ENCODE measurements around the gene MTFR1L.

The MTFR1L gene

DNA sequence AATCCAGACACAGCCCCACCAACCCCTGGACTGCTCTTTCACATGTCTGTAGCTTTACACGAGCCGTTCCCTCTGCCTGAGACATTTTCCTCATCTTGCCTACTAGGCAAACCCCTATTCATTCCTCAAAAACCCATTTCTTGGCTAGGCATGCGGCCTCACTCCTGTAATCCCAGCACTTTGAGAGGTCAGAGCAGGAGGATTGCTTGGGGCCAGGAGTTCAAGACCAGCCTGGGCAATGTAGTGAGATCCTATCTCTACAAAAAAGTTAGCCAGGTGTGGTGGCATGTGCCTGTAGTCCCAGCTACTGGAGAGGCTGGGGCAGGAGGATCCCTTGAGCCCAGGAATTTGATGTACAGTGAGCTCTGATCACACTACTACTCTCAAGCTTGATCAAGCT, 44.7 kb downstream of the MTFR1L start:
- no peak for DNase-seq

DNA sequence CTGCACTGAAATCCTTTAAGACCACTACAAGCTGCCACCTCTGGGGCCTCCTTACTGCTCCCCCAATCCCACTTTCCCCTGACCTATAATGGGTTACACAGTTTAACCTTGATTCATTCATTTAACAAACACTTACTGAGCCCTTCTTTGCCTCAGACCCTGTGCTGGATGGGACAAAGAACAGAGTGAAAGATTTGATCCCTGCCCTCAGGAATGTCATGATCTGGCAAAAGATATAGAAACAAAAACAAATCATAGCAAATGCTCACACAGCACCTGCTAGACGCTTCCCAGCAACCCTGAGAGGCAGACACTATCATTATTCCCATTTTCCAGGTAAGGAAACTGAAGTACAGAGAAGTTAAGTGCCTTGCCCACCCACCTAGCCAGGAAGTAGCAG, 46.5 kb downstream of the MTFR1L start:
- no peak for DNase-seq

DNA sequence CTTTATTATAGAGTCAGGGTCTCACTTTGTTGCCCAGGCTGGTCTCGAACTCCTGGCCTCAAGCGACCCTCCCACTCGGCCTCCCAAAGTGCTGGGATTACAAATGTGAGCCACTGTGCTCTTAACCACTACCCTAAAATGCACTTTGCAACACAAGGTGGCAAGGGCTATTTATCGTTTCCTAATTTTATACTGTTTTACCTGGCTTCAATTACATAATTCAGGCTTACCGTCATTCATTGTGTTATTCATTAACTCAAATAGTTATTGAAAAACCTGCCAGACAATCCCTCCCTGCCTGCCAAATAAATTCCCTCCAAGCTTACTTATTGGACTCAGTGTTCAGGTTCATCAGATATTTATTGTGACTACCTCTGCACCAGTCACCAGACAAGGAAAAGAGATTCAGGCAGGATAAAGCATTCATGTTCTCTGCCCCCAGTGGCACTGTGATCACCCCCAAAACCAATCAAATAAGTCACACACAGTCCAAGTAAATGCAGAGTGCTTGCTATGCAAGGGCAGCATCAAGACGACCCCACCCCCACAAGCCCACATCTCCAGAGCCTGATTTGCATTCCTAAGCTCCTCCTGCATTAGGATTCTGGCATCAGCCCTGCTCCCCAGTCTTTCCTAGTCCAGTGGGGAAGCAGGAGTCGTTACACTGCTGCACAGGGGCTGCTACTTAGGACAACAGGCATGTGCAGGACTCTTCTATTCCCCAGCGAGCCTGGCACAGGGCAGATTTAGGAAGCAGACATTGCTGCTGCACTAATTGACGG, 47.6 kb downstream of the MTFR1L start:
- DNase-seq = no peak

DNA sequence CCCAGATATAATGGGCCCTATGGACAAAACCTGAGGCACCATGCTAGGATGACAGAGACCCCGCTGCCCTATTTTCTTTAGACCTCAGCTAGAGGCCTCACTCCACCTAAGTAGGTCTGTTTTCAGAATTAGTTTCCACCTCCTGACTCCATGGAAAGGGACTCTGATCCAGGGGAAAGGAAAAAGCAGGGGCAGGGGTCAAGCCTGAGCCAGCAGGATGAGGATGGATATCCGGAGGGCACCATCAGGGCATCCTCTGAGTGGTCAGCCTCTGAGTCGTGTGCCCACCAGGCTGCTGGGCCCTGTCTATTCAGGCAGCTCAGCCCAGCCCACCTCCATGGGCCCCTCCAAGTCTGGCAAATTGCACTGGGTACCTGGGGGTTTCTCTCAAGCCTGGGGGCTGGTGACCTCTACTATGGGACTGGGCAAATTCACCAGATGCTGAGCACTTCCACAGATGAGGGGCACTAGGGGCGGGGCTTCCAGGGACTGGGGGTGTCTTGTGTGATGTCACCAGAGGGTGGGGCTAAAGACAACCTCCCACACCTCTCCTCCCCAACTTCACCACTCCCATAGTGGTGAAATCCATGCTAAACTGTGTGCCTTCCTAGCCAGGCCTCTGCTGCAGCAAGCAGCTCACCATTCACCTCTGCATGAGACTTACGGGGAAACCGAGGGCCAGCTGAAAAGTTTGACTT, 50.3 kb downstream of the MTFR1L start:
- no peak for DNase-seq

DNA sequence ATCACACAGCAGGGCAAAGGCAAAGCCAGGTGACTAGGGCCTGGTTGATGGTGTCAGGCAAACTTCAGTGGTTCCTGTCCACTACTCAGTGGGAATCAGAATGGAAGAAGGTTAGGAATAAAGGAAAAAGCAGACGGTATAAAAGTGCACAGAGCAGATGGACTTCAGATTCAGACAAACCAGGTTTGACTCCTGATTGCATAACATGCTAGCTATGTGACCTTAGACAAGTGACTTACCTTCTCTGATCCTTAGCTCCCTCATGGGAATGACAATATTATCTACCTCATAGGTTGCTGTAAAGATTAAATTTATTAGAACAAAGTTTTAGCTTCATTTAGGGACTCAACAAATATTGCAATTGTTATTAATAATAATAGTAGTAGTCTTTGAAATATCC, 50.9 kb downstream of the MTFR1L start:
- no peak for DNase-seq

DNA sequence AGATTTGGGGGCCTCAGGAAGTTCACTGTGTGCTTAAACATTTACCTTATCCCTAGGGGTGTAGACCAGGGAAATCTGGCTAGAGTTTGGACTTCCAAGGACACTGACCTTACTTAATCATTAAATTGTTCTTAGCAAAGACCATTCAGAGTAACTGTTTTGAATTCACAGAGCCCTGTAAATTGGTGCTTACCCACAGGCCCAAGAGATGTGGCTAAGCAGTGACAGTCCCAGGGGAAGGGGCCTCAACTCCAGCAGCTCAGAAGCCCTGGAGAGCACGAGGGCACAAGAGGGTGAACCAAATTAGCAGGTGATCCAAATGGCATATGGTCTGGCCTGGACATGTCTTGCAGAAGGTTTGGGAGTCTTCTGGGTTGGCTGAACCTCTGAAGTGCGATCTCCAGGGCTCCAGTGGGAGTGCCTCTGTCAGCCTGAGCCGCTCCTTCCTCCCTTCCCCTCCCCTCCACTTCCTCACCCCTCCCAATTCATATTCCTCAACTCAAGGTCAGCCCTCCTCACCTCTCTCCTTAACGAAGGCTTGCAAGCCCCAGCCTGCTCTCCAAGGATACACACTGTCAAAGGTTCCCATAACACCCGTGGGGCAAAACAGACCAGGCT, 51.4 kb downstream of the MTFR1L start:
- DNase-seq = no peak

DNA sequence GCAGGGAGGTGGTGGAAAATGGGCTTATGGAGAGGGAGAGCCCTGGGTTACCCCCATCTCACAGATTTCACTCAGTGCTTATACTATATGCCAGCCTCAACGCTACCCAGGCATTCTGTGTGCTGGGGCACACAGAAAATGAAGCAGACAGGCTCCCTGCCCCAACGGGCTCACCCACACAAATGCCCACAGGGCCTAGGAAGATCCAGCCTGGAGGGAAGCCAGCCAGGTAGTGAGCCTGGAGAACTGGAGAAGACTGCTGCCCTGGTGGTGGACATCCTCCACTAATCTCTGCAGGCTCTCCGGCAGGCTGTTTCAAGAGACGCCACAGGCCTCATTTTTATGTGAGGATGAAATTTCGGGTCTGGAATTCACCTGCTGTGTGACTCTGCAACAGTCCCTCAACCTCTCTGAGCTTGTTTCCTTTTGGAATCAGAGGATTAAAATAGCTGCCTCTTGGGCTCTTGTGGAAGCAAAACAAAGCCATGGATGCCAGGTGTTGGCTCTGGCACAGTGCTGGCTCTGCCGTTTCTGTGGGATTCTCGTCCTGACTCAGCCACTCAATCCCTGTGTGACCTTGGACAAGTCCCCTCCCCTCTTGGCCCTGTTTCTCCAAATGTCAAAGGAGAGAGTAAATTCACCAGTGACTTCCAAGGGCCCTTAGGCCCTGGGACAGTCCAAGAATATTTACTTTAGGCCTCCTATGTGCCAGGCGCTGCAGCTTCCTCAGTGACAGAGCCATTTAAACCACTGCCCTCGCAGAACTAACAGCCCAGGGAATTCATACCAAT, 52.1 kb downstream of the MTFR1L start:
- no peak for DNase-seq

DNA sequence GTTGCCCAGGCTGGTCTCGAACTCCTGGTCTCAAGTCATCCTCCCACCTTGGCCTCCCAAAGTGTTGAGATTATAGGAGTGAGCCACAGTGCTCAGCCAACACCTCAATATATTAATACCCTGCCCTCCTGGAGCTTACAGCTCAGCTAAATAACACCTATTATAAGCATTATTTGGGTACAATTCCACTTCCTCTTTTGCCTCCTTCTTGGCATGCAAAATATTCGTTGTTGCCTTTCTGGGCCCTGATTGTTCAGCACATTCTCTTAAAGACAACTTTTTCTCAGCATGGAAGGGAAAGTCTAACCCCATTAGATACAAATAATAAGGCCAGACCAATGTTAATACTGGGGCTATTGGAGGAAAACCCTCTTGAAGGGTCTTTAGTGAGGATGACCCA, 53.0 kb downstream of the MTFR1L start:
- no peak for DNase-seq

DNA sequence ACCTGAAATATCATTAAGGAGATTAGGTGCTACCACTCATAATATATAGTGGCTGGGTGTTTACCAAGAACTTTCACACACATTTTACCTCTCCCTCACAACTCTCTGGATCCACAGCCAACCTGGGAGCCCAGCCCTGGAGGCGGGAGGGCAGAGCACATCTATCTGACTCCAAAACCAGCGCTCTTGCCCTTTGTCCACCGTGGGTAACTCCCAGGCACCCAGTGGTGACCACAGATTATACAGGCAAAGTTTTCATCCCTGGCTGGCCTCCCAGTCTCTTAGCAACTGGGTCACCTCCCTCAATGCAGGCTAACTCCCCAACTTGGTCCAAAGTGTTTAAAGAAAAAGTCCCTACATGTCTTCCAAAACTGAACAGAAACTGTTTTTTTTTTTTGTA, 53.4 kb downstream of the MTFR1L start:
- no peak for DNase-seq

DNA sequence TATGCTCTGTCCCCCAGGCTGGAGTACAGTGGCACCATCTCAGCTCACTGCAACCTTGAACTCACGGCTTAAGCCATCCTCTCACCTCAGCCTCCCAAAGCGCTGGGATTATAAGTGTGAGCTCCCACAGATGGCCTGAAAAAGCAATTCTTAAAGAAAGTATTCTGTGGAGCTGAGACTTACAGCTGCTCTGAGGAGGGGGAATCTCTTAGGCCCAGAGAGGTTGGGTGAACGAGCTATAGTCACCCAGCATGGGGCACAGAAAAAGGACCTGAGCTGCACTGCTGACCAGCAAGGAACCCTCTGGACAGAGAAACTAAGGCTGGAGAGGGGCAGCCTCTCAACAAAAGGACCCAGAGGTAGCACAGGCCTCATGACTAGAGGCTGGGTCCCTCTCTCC, 54.5 kb downstream of the MTFR1L start:
- no peak for DNase-seq

DNA sequence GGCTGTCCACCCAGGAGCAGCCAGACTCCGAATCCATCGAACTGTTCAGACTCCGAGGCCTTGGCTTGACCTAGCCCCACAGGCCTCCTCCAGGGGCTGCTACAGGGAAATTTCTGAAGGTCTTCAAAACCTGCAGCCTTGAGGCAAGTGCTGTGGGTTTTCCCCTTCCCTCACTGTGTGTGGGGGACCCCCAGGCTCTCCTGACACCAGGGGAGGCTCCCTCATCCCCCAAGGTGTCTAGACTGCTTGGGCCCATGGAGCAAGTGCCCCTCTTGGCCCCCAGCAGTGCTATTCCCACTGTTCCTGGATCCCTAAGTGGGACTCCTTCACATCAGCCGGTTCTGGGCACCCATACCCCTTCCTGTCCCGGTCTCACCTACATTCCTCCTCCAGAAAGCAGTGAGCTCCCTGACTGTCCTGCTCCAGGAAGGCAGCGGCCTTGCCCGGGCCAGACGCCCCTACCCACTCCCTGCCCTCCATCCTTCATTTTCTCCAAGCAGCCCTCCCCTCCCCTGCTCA, 54.9 kb downstream of the MTFR1L start:
- no peak for DNase-seq

DNA sequence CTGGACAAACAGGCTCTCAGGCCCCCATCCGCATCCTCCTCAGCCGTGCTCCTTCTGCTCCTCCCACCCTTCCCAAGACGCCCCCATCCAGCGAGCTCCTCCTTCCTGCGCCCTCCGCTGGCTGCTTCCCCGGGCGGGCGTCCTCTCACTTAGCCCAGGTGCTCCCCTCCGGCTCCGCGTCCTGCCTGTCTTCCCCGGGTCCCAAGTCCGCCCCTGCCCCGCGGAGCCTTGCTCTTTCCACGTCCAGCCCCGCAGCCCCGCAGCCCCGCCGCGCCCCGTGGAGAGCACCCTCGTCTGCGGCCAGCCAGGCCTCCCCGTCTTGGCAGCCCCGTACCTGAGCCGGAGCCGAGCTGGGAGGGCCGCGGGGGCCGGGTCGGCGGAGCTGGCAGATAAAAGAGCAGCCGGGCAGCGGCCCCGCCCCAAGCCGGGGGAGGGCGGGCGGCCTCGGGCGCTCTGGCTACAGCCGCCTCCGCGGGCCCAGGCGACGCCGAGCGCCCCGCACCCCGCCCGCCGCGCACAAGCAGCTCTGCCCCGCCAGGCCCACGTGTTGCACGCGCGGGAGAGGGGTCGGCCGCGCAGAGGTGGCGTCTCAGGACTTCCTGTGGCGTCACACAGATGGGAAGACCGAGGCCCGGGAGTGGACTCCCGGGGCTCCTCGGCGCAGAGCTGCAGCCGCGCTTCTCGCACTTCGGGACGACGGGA, 55.6 kb downstream of the MTFR1L start, which contains the start of gene PAQR7:
Gene PAQR7 (minus strand): TSS at position 555 of the 702 bp plus-strand sequence. CDS start 11,869 bp downstream, outside the sequence.
- DNase-seq = no peak

DNA sequence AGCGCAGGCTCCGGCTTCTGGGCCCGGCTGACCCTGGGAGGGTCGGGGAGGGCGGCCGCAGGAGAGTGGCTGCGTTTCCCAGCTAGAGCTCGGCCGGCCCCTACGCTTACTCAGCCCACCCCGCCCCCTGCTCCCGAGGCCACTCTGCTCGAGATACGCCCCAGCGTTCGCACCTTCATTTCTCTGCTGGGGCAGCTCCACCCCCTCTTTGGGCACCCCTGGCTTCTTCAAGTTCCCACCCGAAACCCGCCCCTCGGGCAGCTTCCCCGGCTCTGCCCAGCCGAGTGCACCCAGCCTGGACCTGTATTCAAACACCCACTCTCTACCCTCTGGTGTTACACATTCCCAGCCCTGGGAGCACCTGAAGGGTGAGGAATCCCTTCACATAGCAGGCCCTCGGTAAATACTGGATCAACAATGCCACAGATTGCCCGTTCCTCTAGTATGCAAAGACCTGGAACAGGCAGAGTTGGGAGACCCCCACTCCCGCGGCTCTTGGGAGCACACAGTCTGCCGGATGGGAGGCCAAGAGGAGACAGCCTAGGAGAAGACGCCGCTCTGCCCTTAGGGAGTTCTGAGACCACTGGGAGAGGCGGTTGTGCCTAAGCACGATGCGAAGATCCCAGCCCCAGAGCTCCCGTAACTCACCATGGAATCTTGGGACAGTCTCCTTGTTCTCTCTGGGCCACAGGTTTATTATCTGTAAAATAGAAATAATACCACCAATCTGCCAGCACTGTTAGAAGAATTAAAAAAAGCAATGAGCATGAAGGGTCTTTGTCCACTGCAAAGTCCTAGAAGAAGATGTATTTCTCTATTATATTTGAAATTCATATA, 56.3 kb downstream of the MTFR1L start:
- DNase-seq = no peak

DNA sequence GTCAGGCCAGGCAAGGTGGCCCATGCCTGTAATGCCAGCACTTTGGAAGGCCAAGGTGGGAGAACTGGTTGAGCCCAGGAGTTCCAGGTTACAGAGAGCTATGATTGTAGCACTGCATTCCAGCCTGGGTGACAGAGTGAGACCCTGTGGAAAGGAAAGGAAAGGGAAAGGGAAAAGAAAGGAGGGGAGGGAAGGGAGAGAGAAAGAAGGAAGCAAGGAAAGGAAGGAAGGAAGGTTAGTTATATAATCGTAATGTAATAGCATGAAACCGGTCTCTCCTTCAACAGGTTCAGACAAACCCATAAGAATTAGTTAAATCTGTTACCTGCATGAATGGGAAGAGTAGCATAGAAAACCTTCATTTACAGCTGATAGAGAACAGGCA, 56.9 kb downstream of the MTFR1L start:
- DNase-seq = no peak

DNA sequence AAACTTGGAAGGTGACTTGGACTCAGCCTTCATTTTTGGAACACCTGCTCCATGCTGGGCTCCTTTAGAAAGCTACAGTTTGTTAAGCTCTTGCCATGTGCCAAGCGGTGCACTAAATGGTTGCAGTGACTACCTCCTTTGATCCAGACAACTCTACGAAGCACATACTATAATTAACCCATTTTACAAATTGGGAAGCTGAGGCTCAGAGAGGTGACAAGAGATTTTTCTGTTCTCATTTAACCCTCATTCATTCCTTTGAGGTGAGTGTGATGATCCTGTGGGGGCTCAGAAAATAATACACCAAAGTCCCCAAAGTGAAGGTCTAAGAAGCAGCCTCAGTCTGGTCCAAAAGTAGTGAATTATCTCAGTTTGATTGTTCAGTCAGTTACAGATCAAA, 57.4 kb downstream of the MTFR1L start:
- DNase-seq = no peak

DNA sequence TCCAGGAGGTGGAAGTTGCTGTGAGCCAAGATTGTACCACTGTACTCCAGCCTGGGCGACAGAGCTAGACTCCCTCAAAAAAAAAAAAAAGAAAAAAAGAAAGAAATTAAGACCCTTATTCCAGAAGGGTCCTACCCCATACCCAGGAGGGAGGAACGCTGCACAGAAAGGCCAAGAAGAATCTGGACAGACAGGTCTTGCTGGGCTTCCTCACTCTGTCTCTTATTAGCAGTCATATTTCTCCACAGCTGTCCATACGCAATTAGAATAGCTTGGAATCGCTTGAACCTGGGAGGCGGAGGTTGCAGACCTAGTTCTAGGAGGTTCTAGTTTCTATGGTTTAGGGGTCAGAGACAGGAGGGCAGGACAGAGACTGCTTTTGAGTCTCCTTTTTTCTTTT, 58.9 kb downstream of the MTFR1L start:
- no peak for DNase-seq

DNA sequence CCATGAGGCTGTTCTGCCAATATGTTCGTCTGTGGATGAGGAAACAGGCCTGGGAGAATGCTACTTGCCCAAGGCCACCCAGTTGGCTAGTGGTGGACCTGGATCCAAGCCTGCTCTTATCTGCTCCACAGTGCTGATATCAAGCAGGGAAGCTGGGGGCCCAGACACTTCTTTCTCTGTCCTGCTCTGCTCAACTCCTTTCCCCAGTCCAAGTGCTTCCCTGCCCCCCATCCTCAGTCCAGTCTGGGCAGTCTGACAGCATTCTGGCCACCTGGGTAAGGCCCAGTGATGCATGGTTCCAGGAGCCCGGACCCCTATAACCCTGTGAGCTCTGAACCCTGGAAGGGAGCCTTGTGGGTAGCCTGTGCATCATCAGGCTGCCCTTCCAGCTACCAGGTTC, 59.9 kb downstream of the MTFR1L start:
- DNase-seq = no peak

DNA sequence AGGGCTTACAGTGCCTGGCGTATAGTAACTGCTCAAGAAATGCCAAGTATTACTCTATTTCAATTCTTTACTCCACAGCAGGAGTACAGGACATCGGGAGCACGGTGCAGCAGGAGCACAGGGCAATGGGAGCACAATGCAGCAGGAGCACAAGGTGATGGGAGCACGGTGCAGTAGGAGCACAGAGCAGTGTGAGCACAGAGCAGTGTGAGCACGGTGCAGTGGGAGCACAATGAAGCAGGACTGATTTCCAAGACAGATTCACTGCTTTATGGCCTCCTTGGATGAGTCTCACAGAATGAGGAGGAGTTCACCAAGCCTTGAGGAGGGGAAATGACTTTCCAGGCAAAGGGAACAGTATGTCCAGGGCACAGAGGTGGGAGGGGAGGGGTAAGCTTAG, 60.8 kb downstream of the MTFR1L start:
- no peak for DNase-seq

DNA sequence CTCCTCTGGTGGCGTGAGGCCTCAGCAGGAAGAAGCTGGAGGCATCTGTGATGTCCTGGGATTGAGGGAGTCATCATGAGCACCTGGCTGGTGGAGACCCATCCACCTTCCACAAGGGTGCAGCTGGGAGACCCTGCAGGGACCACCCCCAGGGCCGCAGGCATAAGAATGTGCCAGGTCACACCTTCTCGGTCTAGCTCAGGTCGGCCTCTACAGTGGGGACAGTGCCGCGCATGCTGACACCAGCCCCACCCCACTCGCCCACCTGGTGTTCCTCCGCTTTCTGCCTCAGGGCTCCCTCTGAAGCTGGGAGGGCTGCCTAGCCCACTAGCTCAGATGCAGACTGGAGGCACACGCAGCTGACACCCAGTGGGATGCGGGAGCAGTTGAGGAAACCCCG, 61.5 kb downstream of the MTFR1L start:
- DNase-seq = no peak
